ENCODE results near the gene A1BG.
"Not testable (repeated sequence)": the region's sequence is repeated elsewhere in the genome, so short reads cannot be mapped to it uniquely, and the experiment has no call there.

Gene A1BG

DNA sequence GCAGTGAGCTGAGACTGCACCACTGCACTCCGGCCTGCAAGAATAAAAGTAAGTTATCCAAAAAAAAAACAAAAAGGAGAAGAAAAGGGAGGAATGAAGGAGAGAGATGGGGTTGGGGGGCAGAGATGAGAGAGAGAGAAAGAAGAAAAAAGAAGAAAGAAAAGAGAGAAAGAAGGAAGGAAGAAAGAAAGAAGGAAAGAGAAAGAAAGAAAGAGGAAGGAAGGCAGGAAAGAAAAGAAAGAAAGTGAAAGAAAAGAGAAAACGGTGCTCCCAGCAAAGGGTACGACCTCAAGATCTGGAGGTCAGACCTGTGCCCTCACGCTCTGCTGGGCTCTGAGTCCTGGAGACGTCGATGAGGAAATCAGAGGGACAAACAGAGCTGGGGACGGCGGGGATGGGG, 3.7 kb downstream of the A1BG start:
- TF ChIP-seq, protein P1, sequence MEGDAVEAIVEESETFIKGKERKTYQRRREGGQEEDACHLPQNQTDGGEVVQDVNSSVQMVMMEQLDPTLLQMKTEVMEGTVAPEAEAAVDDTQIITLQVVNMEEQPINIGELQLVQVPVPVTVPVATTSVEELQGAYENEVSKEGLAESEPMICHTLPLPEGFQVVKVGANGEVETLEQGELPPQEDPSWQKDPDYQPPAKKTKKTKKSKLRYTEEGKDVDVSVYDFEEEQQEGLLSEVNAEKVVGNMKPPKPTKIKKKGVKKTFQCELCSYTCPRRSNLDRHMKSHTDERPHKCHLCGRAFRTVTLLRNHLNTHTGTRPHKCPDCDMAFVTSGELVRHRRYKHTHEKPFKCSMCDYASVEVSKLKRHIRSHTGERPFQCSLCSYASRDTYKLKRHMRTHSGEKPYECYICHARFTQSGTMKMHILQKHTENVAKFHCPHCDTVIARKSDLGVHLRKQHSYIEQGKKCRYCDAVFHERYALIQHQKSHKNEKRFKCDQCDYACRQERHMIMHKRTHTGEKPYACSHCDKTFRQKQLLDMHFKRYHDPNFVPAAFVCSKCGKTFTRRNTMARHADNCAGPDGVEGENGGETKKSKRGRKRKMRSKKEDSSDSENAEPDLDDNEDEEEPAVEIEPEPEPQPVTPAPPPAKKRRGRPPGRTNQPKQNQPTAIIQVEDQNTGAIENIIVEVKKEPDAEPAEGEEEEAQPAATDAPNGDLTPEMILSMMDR (conservative IDR thresholded peaks at IDR 0.05; ENCODE audit: low read length): no peak
- TF ChIP-seq EZH2phosphoT487 (IDR thresholded peaks at IDR 0.05; ENCODE audit: borderline replicate concordance): no peak
- Histone ChIP-seq H3K9me3 (ENCODE audit: insufficient read depth, low read depth, low read length) (no peaks in the 10 kb centered on the region), H3K27me3 (ENCODE audit: insufficient read depth, low read length, poor library complexity, severe bottlenecking) (no peaks in the 10 kb centered on the region), H3F3A (ENCODE audit: low read depth) (no peaks in the 10 kb centered on the region), H3K79me2 (ENCODE audit: insufficient read depth, low read length) (peaks cover 25% of the 10 kb centered on the region), H3K4me2 (ENCODE audit: low read depth, low read length, poor library complexity, severe bottlenecking) (peak overlapping the region; percentile 84), H3K9me2 (replicated peaks; ENCODE audit: low read depth, low read length) (no peaks in the 10 kb centered on the region), H3K36me3 (ENCODE audit: insufficient read depth, low read length) (no peaks in the 10 kb centered on the region), H3K4me3 (ENCODE audit: low read length, poor library complexity, severe bottlenecking) (peak overlapping the region; percentile 11), H2AFZ (ENCODE audit: low read length) (no peak overlapping the region), H3K9ac (ENCODE audit: low read depth, low read length, poor library complexity, severe bottlenecking) (peak overlapping the region; percentile 15), H3K4me1 (ENCODE audit: insufficient read depth, low read length, poor library complexity, severe bottlenecking) (peaks cover 23% of the 10 kb centered on the region), H4K20me1 (ENCODE audit: insufficient read depth, low read length, poor library complexity, severe bottlenecking) (no peaks in the 10 kb centered on the region)

DNA sequence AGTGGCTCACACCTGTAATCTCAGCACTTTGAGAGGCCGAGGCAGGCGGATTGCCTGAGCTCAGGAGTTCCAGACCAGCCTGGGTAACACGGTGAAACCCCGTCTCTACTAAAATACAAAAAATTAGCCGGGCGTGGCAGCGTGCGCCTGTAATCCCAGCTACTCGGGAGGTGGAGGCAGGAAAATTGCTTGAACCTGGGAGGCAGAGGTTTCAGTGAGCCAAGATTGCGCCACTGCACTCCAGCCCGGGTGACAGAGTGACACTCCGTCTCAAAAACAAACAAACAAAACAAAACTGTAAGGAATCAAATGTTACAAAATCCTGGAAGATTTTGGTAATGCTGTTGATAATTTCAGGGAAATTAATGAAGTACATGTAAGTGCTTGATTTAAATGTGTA, 5.2 kb downstream of the A1BG start:
- H3K9me3 ChIP-seq (ENCODE audit: insufficient read depth, low read depth, low read length); H4K20me1 ChIP-seq (ENCODE audit: insufficient read depth, low read length, poor library complexity, severe bottlenecking); H3F3A ChIP-seq (ENCODE audit: low read depth); H3K9me2 ChIP-seq (replicated peaks; ENCODE audit: low read depth, low read length); H3K27me3 ChIP-seq (ENCODE audit: insufficient read depth, low read length, poor library complexity, severe bottlenecking); H3K36me3 ChIP-seq (ENCODE audit: insufficient read depth, low read length): not testable (repeated sequence)
- Histone ChIP-seq H3K4me1 (ENCODE audit: insufficient read depth, low read length, poor library complexity, severe bottlenecking) (peaks cover 23% of the 10 kb centered on the region), H3K4me2 (ENCODE audit: low read depth, low read length, poor library complexity, severe bottlenecking) (peak overlapping the region; percentile 84), H2AFZ (ENCODE audit: low read length) (peak overlapping the region; percentile 99), H3K79me2 (ENCODE audit: insufficient read depth, low read length) (peaks cover 25% of the 10 kb centered on the region), H3K4me3 (ENCODE audit: low read length, poor library complexity, severe bottlenecking) (peak overlapping the region; percentile 95), H3K9ac (ENCODE audit: low read depth, low read length, poor library complexity, severe bottlenecking) (peak overlapping the region; percentile 78)

DNA sequence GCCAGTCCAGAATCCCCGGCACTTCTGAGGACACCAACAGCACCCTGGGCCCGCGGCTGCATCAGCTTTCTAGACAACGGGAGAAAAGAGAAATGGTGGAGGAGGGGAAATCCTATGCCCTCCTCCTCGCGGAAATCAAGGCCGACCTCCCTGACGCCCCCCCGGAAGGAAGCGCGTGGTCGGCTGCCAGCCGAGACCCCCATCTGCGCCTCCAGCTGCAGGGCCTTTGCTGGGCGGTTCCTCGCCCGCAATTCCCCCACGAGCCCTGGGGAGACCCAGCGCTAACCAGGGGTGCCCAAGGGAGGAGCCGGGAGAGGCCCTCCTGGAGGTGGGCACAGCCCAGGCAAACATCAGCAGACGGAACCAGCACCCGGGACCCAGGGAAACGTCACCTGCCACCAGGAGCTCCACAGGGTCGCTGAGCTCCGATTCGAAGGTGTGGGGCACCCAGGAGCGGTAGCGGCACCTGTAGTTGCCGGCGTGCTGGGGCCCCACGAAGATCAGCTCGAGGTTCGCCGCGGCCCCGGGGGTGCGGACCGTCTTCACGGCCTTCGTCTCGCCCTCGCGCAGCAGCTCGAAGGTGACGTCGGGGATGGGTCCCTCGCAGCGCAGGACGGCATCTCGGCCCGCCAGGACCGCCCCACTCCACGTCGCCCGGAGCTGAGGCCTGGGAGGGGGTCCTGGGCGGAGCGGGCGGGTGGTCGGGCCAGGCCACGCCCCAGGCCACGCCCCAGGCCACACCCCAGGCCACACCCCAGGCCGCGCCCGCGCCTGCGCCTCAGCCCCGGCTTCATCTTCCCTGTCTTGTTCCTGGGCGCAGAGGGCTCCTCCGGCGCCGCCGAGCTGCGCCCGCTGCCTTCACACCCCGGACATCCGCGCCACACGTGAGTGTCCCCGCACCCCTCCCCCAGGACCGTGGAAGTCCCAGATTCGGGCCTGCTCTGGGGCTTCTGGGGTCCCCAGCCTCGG, 6.0 kb downstream of the A1BG start:
- Histone ChIP-seq H3K79me2 (ENCODE audit: insufficient read depth, low read length) (peaks cover 25% of the 10 kb centered on the region), H3K4me3 (ENCODE audit: low read length, poor library complexity, severe bottlenecking) (peak overlapping the region; percentile 95), H3K4me1 (ENCODE audit: insufficient read depth, low read length, poor library complexity, severe bottlenecking) (peaks cover 27% of the 10 kb centered on the region), H3K36me3 (ENCODE audit: insufficient read depth, low read length) (no peaks in the 10 kb centered on the region), H3K9me3 (ENCODE audit: insufficient read depth, low read depth, low read length) (no peaks in the 10 kb centered on the region), H3K4me2 (ENCODE audit: low read depth, low read length, poor library complexity, severe bottlenecking) (peak overlapping the region; percentile 84), H3F3A (ENCODE audit: low read depth) (no peaks in the 10 kb centered on the region), H4K20me1 (ENCODE audit: insufficient read depth, low read length, poor library complexity, severe bottlenecking) (no peaks in the 10 kb centered on the region), H3K9me2 (replicated peaks; ENCODE audit: low read depth, low read length) (no peaks in the 10 kb centered on the region), H3K27me3 (ENCODE audit: insufficient read depth, low read length, poor library complexity, severe bottlenecking) (no peaks in the 10 kb centered on the region), H3K9ac (ENCODE audit: low read depth, low read length, poor library complexity, severe bottlenecking) (peak overlapping the region; percentile 78), H2AFZ (ENCODE audit: low read length) (peak overlapping the region; percentile 99)
- TF ChIP-seq, protein P1 (conservative IDR thresholded peaks at IDR 0.05; ENCODE audit: low read length): no peak
- TF ChIP-seq EZH2phosphoT487 (IDR thresholded peaks at IDR 0.05; ENCODE audit: borderline replicate concordance): no peak

Measured in Loucy (cell line).